ENCODE results near the gene TFAP2B.

DNA sequence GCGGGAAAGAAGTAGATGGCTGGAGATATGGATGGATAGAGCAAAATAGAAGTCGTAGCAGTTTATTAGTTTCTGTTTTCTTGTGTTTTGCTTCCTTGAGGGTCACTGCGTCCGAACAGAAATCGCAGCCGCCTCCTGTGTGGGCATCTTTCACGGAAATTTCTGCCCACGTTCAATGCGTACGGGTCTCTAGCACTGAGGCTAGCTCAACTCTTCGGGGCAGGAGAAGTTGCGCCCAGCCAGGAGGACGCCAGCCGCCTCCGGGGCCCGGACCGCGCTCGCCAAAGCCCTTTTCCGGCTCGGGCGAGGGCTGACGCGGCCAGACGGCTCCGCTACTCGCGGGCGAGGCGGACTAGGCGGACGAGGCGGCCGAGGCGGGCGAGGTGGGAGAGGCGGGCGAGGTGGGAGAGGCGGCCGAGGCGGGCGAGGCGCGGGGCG, 814 bp downstream of the TFAP2B start:
- TF ChIP-seq CTCF (conservative IDR thresholded peaks at IDR 0.05; ENCODE audit: low read depth, low read length) (no peak), EZH2 (IDR thresholded peaks at IDR 0.05; ENCODE audit: borderline replicate concordance, low read depth, low read length, poor library complexity, severe bottlenecking) (peak; percentile 89)

Measured in A673 (cell line).